SIG-M5 (cell line): ENCODE results near the gene CUL1.
"Not testable (repeated sequence)": the region's sequence is repeated elsewhere in the genome, so short reads cannot be mapped to it uniquely, and the experiment has no call there.

Experiments
- DNase-seq: peaks from one replicate; lab custom pipeline; 2025; lab: John Stamatoyannopoulos, UW

The CUL1 gene

GRCh38 chr7:148697256-148698006, 1.3 kb upstream of the CUL1 start:
- no peak for DNase-seq

DNA sequence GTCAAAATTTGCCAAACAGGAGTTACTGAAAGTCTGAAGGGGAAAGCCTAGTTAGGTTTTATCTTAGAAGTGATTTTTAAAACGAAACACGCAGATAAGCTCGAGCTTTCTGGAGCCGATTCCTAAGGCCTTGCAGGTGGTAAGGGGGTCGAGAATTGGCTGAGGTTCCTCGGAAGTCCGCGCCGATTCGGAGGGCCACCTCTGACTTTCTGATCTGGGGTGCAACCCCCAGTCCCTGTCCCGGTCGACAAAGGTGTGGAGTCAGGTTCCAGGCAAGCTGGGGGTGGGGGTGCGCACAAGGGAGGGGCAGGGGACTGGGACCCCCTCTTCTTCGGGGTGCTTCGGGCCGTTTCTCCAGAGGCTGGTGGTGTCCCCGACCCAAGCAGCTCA, 701 bp upstream of the CUL1 start:
- DNase-seq: no peak

- DNase-seq: no peak
Observed at GRCh38 chr7:148699024-148699781, 500 bp downstream of the CUL1 start.

DNA sequence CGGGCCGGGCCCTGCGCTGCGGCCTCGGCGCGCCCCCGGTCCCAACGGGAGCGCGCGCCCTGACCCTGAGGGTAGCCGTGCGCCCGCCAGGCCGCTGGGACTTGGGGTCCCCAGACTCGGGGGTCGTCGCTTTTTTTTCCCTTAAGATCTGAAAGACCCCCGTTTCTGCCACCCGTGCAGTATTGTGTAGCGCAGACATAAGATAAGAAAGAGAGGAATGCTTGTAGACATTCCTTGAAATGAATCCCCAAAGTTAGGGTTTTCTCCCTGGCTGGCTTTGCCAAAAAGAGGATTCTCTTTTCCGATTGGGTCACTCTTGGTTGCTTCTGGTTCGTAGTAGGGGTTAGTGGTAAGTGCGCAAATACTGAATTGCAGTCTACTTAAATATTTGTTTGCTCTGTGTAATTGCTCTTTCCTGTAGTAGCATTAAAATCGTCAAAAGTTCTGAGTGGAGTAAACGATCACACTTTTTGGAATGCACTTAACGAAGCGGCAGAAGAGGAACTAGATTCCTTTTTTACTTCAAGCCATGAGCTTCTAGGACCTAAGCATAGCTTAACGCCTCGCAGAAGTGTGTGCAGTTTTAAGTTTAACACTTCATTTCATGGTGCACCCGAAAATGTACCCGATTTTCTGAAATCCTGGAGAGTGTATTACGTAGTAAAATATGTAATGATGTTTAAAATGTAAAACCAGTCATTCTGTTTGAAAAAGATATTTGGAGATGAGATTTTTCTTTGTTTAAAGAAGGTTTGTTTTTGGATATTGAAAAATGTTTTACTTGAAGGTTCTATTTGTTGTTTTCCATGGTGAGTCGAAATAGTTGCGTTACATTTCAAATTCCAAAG, 1.3 kb downstream of the CUL1 start:
- no peak for DNase-seq

- no peak for DNase-seq
Observed at GRCh38 chr7:148700661-148701064, 2.0 kb downstream of the CUL1 start.

DNA sequence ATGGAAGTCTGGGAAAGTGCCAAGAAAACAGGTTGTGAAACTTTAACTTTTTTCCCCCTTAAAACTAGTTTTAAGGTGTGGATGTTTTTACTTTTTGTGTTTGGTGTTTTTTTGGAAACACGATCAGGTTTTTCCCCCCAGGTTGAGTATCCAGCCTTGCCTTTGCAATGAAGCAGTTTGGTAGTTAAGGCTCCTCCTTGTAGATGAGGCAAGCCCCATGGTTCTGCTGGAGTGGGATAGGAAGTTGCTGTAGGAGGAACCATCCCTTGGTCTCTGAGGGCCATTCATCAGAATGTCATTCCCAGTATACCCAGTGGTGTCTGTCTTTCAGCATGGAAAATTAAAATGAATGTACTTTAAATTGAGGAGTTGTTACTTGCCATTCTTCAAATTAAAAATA, 2.7 kb downstream of the CUL1 start:
- no peak for DNase-seq

DNA sequence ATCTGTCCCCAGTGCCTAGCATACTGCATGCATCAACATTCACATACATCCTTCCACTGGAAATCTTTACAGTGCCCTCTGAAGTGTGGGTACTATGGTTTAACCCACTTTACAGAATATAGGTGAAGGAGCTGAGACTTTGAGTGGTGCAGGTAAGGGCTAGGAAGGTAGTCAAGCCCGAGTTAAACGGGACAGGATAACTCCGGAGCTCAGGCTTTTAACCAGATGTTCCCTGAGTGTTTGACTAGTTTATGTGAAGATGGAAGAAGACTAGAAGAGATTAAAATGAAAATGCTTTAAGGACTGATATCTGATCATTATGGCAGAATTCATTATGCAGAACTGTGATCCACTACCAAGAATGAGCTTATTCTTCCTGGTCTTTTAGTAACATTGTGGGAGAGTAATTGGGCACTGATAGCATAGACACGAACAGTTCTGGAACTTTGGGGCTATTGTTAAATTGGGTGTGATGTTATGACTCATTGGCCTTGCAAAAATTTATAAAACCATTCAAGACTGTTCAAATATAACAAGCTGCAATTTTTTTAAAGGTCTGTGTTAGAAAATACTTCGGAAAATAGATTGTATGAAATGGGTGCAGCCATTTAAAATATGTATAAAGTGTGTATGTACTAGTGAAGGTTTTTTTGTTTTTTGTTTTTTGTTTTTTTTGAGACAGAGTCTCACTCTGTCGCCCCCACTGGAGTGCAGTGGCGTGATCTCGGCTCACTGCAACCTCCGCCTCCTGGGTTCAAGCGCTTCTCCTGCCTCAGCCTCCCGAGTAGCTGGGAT, 4.4 kb downstream of the CUL1 start:
- DNase-seq: no peak

GRCh38 chr7:148703671-148703962, 4.9 kb downstream of the CUL1 start:
- DNase-seq: not testable (repeated sequence)

- no peak for DNase-seq
Observed at GRCh38 chr7:148704189-148704588, 5.5 kb downstream of the CUL1 start.

- DNase-seq: no peak
Observed at GRCh38 chr7:148704970-148705369, 6.3 kb downstream of the CUL1 start.

DNA sequence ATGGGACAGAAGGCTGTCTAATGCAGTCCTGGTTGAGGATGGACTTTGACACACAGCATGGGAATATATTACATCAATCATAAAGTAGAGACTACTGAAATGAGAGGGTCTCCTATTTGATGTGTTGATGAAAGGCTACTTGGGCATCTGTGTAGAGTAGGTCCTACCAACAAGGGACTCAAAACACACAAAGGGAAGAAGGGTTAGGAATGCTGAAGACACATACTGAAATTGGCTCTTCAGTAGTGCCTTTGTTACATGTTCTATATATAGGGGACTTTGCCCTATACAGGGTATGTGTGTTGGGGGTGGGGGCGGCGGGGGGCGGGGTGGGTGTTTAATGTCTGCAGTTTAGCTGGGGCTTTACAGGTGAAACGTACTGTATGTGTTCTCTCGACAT, 7.7 kb downstream of the CUL1 start:
- DNase-seq: no peak

GRCh38 chr7:148708026-148708885, 9.6 kb downstream of the CUL1 start:
- peak; percentile 20 for DNase-seq

GRCh38 chr7:148709014-148709413, 10.3 kb downstream of the CUL1 start:
- DNase-seq: no peak

- DNase-seq: not testable (repeated sequence)
Observed at GRCh38 chr7:148710426-148710825, 11.7 kb downstream of the CUL1 start.

- no peak for DNase-seq
Observed at GRCh38 chr7:148711191-148712102, 12.7 kb downstream of the CUL1 start.

- no peak for DNase-seq
Observed at GRCh38 chr7:148712678-148713329, 14.1 kb downstream of the CUL1 start.

DNA sequence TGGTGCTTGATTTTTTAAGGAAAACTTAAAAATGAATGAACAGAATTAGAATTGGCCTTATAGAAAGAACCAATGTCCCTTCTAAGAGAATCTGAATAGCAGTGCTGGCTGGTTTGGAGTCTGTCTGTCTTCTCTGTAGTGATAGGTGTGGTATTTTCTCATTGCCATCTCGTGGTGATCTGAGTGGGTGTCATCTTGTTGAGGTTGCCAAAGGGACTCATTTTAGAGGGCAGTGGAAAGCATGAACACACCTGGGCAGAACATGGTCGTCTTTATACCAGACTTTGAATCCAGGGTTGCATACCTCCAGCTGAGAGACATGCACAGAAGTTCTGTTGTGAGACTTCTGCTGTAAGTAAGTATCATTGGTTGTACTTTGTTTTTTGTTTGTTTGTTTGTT, 15.8 kb downstream of the CUL1 start:
- no peak for DNase-seq

GRCh38 chr7:148715027-148715426, 16.3 kb downstream of the CUL1 start:
- DNase-seq: no peak

GRCh38 chr7:148717266-148717793, 18.6 kb downstream of the CUL1 start:
- DNase-seq: no peak
